GM13976 (cell line): ENCODE measurements around the gene SLC38A2.

Source experiments
- DNase-seq: peaks from one replicate; pipeline ENCODE4 v3.0.0; 2012; ENCODE audit warnings: low spot score
- CTCF ChIP-seq: IDR thresholded peaks from 2 replicates; pipeline ENCODE4 v1.5.1; 2012; ENCODE audit warnings: borderline replicate concordance, mild to moderate bottlenecking; ENCODE audit not compliant: insufficient read depth; ENCODE audit errors: extremely low read depth, missing control alignments, control extremely low read depth
- in situ Hi-C: fragments of 300-500 bp; cut with MboI; formaldehyde crosslinking; loops from one replicate; pipeline ENCODE4 v1.12.0; 2022; ENCODE audit warnings: low sequenced_read_pairs, mixed read lengths, inconsistent platforms; ENCODE audit not compliant: unreplicated experiment

Gene SLC38A2

GRCh38 chr12:46364300-46364696 is 8.3 kb downstream of the SLC38A2 start:
- in situ Hi-C loops: loop anchor here (25.0 kb wide), 1 partner anchor 202 kb away; no protein-coding TSS in a partner anchor
- TF ChIP-seq CTCF: no peak

GRCh38 chr12:46363582-46364299 is 8.8 kb downstream of the SLC38A2 start:
- in situ Hi-C loops: loop anchor here (25.0 kb wide), 1 partner anchor 201 kb away; no protein-coding TSS in a partner anchor
- no peak for DNase-seq
- TF ChIP-seq CTCF: no peak

More at GRCh38 chr12:46364300-46364696, 8.3 kb downstream of the SLC38A2 start:
- no peak for DNase-seq

GRCh38 chr12:46362895-46363581 is 9.5 kb downstream of the SLC38A2 start:
- TF ChIP-seq CTCF: no peak
- in situ Hi-C loops: loop anchor here (25.0 kb wide), 1 partner anchor 201 kb away; no protein-coding TSS in a partner anchor
- DNase-seq: no peak

- no peak for DNase-seq
- in situ Hi-C loops: loop anchor here (25.0 kb wide), 1 partner anchor 199 kb away; no protein-coding TSS in a partner anchor
- TF ChIP-seq CTCF: no peak
Measured at GRCh38 chr12:46361667-46362034, 10.9 kb downstream of the SLC38A2 start.

GRCh38 chr12:46360908-46361666 is 11.5 kb downstream of the SLC38A2 start:
- in situ Hi-C loops: loop anchor here (25.0 kb wide), 1 partner anchor 199 kb away; no protein-coding TSS in a partner anchor
- no peak for TF ChIP-seq CTCF
- DNase-seq: no peak

GRCh38 chr12:46360370-46360769 is 12.2 kb downstream of the SLC38A2 start:
- no peak for DNase-seq
- TF ChIP-seq CTCF: no peak
- in situ Hi-C loops: loop anchor here (25.0 kb wide), 1 partner anchor 198 kb away; no protein-coding TSS in a partner anchor
